Measurements from ENCODE around the gene FAM53C.
"Not testable (repeated sequence)": the region's sequence is repeated elsewhere in the genome, so short reads cannot be mapped to it uniquely, and the experiment has no call there.

FAM53C gene

GRCh38 chr5:138351517-138351916, 13.5 kb downstream of the FAM53C start:
- no peak for DNase-seq

- peak; percentile 60 to 72 for DNase-seq
These were observed 14.1 kb downstream of the FAM53C start, which contains the start of gene KDM3B for GRCh38 chr5:138352071-138352721. Gene KDM3B (plus strand): TSS chr5:138352685. CDS start chr5:138352796, 111 bp downstream.

DNA sequence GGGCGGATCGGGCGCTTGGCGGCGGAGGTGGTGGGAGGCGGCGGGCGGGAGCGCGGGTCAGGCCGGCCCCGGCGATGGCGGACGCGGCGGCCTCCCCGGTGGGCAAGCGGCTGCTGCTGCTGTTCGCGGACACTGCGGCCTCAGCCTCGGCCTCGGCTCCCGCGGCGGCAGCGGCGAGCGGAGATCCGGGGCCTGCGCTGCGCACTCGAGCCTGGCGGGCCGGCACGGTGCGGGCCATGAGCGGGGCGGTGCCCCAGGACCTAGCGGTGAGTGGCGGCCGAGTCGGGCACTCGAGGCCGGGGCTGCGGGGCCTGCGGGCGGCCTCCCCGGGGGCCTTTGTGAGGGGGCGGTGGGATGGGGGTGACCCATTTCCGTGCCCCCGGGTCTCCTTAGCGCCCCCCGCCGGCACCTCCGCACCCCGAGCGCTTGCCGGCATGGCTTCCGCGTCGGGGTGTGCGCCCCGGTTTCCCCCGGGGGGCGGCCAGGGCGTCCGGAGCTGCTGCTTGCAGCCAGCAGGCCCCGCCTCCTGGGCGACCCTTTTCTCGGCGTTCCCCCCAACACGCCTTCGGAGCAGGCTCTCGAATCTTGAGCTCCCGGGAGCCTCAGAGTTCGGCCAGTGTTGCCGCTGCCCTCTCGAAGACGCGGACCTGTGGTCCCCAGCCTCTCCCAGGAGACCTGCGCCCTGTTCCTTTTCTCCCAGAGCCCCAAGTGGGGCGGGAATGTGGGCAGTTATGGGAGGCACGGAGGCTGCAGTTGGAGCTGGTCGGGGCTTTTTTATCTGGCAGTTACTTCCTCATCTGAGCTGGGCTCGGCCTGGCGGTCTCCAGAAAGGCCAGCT, 14.9 kb downstream of the FAM53C start:
- DNase-seq, result peak in 1 of 2 experiments; percentile 32

DNA sequence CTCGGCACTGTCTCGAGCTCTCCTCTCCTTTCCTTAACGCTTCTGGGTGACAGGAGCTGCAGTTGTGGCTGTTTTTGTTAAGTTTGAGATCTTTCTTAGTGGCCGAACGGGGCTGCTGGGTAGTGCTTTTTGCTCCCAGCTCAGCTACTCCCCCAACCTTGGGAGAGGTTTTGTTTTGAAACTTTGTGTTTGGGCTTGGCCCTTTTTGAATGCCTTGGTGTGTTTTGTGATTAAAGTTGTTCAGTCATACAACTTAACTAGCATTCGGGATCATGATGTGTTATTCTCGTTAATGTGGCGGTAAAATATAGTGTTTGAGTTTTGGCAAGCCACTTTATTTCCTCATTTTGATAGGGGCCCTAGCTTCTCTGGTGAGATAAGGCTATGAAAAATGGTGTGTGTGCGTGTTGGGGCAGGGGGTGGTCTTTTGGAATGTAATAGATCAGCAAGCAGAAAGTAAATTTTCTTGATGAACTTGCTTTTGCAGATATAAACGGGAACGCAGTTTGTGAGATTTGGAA, 15.6 kb downstream of the FAM53C start:
- DNase-seq, result no peak

GRCh38 chr5:138354387-138354786, 16.3 kb downstream of the FAM53C start:
- no peak for DNase-seq

- DNase-seq, result no peak
These were observed 16.9 kb downstream of the FAM53C start for GRCh38 chr5:138354926-138355378.

DNA sequence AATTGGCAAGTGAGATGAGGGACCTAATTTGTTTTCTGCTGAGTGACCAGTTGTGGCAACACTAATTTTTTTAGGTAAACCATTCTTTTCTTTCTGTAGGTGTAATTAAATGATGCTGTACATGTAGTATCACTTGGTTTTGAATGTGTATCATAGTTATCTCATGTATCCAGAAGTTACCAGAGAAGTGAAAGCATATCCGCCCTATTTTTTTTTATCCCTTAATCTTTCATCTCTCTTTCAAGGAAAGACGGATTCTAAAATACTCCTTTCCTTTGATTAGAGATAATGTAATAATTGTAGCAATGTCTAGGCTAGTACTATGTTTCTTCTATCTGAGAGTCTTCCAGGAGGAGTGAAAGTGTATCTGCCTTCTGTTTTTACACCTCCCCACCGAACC, 21.6 kb downstream of the FAM53C start:
- DNase-seq, result no peak

DNA sequence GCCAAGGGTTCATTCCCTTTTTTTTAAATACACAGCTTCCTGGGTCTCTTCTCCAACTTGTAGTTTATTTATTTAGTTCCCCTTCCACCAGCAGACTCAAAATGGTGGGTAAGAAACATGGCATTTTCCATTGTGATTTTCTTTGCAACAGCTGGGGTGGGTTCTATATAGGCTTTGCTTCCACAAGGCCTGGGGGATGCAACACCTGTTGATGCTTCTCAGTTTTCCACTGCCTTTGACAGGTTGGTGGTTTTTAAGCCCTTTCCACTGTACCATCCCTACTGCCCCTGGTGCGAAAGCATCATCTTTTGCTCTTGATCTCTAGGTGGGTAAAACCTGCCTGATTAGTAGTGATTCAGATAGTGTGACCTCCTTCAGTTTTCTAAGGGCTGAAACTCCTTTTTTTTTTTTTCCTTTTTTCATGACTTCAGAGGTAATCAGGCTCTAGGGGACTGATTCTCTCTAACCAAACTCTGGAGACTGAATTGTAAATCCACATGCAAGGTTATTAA, 22.9 kb downstream of the FAM53C start:
- DNase-seq, result no peak

- no peak for DNase-seq
These were observed 26.5 kb downstream of the FAM53C start for GRCh38 chr5:138364576-138364975.

- no peak for DNase-seq
These were observed 28.7 kb downstream of the FAM53C start for GRCh38 chr5:138366632-138367382.

GRCh38 chr5:138369261-138369660, 31.2 kb downstream of the FAM53C start:
- no peak for DNase-seq

DNA sequence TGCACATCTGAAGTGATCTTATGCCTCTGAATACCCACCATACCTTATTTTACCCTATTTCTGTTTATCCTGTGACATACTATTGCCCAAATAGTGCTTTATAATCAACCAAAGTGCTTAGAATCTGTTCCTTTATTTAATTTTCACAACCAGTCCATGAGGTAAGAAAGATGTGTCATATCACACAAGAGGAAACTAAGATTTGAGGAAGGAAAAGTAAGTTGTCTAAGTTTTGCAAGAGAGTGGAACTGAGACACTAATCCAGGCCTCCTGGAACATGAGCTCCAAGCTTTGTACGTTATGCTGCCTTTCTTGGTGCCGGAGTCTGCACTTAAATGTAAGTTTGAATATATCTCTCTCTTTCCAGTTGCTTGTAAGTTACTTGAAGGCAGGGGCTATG, 31.6 kb downstream of the FAM53C start:
- no peak for DNase-seq

- DNase-seq, result no peak
These were observed 32.5 kb downstream of the FAM53C start for GRCh38 chr5:138370537-138370936.

DNA sequence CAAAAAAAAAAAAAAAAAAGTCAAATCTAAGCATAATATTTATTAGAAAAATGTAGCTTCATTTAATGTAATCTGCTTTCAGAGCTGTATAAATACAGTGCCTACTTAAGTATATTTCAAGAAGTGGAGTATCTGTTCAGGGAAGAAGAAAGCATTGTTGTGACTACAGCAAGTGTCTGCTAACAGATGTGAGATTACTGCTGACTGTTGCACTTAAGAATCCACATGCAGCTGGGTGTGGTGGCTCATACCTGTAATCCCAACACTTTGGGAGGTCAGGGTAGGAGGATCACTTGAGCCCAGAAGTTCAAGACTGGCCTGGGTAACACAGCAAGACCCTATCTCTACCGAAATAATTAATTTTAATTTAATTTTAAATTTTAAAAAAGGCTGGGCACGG, 33.4 kb downstream of the FAM53C start:
- no peak for DNase-seq

DNA sequence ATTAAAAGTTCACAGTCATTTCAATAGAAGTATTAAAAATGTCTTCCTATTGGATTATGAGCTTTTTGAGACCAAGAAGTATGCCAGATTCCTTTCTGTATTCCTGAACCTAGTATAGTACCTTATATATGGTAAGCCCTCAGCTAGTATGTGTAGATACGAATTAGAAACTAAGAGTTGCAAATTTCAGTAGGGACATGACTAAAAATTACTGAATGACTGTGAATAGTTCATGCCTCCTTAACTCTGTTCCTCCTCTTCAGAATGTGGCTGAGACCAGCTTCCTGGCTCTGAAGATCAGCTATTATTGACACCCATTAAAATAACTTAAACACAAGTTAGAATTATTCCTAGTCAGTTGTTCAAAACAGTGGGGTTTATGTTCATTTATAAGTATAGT, 34.2 kb downstream of the FAM53C start:
- DNase-seq, result no peak

- DNase-seq, result no peak
These were observed 34.6 kb downstream of the FAM53C start for GRCh38 chr5:138372653-138373052.

- no peak for DNase-seq
These were observed 44.3 kb downstream of the FAM53C start for GRCh38 chr5:138382347-138382746.

- DNase-seq, result no peak
These were observed 47.6 kb downstream of the FAM53C start for GRCh38 chr5:138385660-138386059.

GRCh38 chr5:138386290-138386689, 48.2 kb downstream of the FAM53C start:
- no peak for DNase-seq

DNA sequence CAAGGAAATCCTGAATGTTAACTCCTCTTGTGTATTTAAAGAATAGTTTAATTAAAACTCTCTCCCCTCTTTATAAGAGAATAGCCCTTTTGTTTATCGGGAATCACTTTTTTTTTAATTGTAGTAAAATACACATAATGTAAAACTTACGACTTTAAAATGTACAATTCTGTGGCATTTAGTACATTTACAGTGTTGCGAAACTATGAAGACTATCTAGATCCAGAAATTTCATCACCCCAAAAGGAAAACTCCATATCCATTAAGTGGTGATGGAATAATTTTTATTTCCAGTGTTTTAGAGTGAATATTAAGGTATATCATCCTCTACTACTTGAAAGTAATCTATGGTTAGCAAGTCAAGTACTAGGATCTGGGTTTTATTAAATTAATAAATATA, 51.3 kb downstream of the FAM53C start:
- no peak for DNase-seq

- not testable (repeated sequence) for DNase-seq
These were observed 51.8 kb downstream of the FAM53C start for GRCh38 chr5:138389911-138390310.

GRCh38 chr5:138391859-138392386, 53.9 kb downstream of the FAM53C start:
- DNase-seq, result no peak

Data from SHP77 (cell line).